DOHH2 (cell line): Measurements from ENCODE around the gene PMVK.

Source experiments
- H3F3A ChIP-seq: fragments of 200-600 bp; sonication (generic), shearing (Covaris generic); 2 replicates; pipeline ENCODE4 v1.6.0; 2016; ENCODE audit warnings: antibody characterized with exemption, mild to moderate bottlenecking; ENCODE audit not compliant: control insufficient read depth, insufficient read depth
- H3K27ac ChIP-seq: fragments of 200-600 bp; sonication (generic); 2 replicates; pipeline ENCODE4 v1.5.1; 2014; ENCODE audit warnings: low read depth, mild to moderate bottlenecking, low read length, moderate library complexity
- H3K27me3 ChIP-seq: fragments of 200-600 bp; sonication (generic); 2 replicates; pipeline ENCODE4 v1.6.1; 2014; ENCODE audit warnings: mild to moderate bottlenecking, low read length, mixed read lengths; ENCODE audit not compliant: control insufficient read depth
- H3K36me3 ChIP-seq: fragments of 200-600 bp; sonication (generic); 2 replicates; pipeline ENCODE4 v1.6.1; 2014; ENCODE audit warnings: mild to moderate bottlenecking, low read length, moderate library complexity, mixed read lengths; ENCODE audit not compliant: control insufficient read depth
- H3K4me1 ChIP-seq: fragments of 200-600 bp; sonication (generic); 2 replicates; pipeline ENCODE4 v1.6.1; 2014; ENCODE audit warnings: mild to moderate bottlenecking, low read length, mixed read lengths; ENCODE audit not compliant: control insufficient read depth
- H3K4me2 ChIP-seq: fragments of 200-600 bp; sonication (generic); 2 replicates; pipeline ENCODE4 v1.6.0; 2014; ENCODE audit warnings: mild to moderate bottlenecking, low read length, moderate library complexity
- H3K4me3 ChIP-seq: fragments of 200-600 bp; sonication (generic); 2 replicates; pipeline ENCODE4 v1.5.1; 2014; ENCODE audit warnings: mild to moderate bottlenecking, low read length, mixed read lengths
- H3K79me2 ChIP-seq: fragments of 200-600 bp; sonication (generic); 2 replicates; pipeline ENCODE4 v1.6.1; 2014; ENCODE audit warnings: mild to moderate bottlenecking, low read length, mixed read lengths; ENCODE audit not compliant: control insufficient read depth
- H3K9me2 ChIP-seq: fragments of 200-600 bp; sonication (generic); replicated peaks from 2 replicates; pipeline ENCODE4 v1.6.1; 2014; ENCODE audit warnings: mild to moderate bottlenecking, low read length, mixed read lengths; ENCODE audit not compliant: control insufficient read depth
- H3K9me3 ChIP-seq: fragments of 200-600 bp; sonication (generic); 2 replicates; pipeline ENCODE4 v1.6.1; 2014; ENCODE audit warnings: antibody characterized with exemption, low read length, mixed read lengths; ENCODE audit not compliant: control insufficient read depth, insufficient read depth
- H4K20me1 ChIP-seq: fragments of 200-600 bp; sonication (generic); 2 replicates; pipeline ENCODE4 v1.6.0; 2014; ENCODE audit warnings: low read depth, mild to moderate bottlenecking, antibody characterized with exemption, low read length, moderate library complexity; ENCODE audit not compliant: control insufficient read depth, insufficient read depth
- CTCF ChIP-seq: fragments of 200-600 bp; sonication (generic); IDR thresholded peaks from one replicate; pipeline ENCODE4 v1.5.1; 2014; ENCODE audit warnings: antibody characterized with exemption, mild to moderate bottlenecking, low read depth, low read length; ENCODE audit not compliant: poor library complexity, severe bottlenecking
- EZH2phosphoT487 ChIP-seq: fragments of 200-600 bp; sonication (generic); IDR thresholded peaks from 2 replicates; pipeline ENCODE4 v1.6.1; 2017; ENCODE audit warnings: borderline replicate concordance, mild to moderate bottlenecking, antibody characterized with exemption, low read length, moderate library complexity, mixed read lengths

Gene PMVK

GRCh38 chr1:154937085-154937987 is 817 bp upstream of the PMVK start:
- TF ChIP-seq CTCF (peak; percentile 48), EZH2phosphoT487 (no peak)
- H3K27me3 ChIP-seq = no peaks in the 10 kb centered on the region
- peaks cover 69% of the 10 kb centered on the region for H3K79me2 ChIP-seq

GRCh38 chr1:154935749-154936554 is 567 bp downstream of the PMVK start:
- no peaks in the 10 kb centered on the region for H3K27me3 ChIP-seq
- TF ChIP-seq CTCF = no peak
- TF ChIP-seq EZH2phosphoT487 = no peak
- H3K9me2 ChIP-seq = no peaks in the 10 kb centered on the region
- peaks cover 12% of the 10 kb centered on the region for H3K36me3 ChIP-seq
- H3K79me2 ChIP-seq = peaks cover 55% of the 10 kb centered on the region
- no peaks in the 10 kb centered on the region for H3K9me3 ChIP-seq
- peak overlapping the region; percentile 97 for H3K27ac ChIP-seq
- H3K4me1 ChIP-seq = peaks cover 51% of the 10 kb centered on the region
- peaks cover 23% of the 10 kb centered on the region for H3F3A ChIP-seq
- H3K4me3 ChIP-seq = peak overlapping the region; percentile 89
- H4K20me1 ChIP-seq = no peaks in the 10 kb centered on the region
- H3K4me2 ChIP-seq = peak overlapping the region; percentile 86

More at GRCh38 chr1:154937085-154937987, 817 bp upstream of the PMVK start:
- Histone ChIP-seq H3K36me3 (peaks cover 10% of the 10 kb centered on the region), H3K9me2 (no peaks in the 10 kb centered on the region), H3K27ac (peak overlapping the region; percentile 97), H3K9me3 (no peaks in the 10 kb centered on the region), H3K4me3 (peak overlapping the region; percentile 89), H3F3A (peaks cover 23% of the 10 kb centered on the region), H3K4me2 (peak overlapping the region; percentile 86), H4K20me1 (no peaks in the 10 kb centered on the region), H3K4me1 (peaks cover 65% of the 10 kb centered on the region)

GRCh38 chr1:154934358-154934948 is 2.1 kb downstream of the PMVK start:
- Histone ChIP-seq H3K79me2 (peaks cover 40% of the 10 kb centered on the region), H3K36me3 (peaks cover 20% of the 10 kb centered on the region), H3F3A (peaks cover 20% of the 10 kb centered on the region), H4K20me1 (no peaks in the 10 kb centered on the region), H3K27ac (no peak overlapping the region), H3K4me3 (no peak overlapping the region), H3K4me2 (no peak overlapping the region), H3K4me1 (peaks cover 36% of the 10 kb centered on the region), H3K9me2 (no peaks in the 10 kb centered on the region), H3K27me3 (no peaks in the 10 kb centered on the region), H3K9me3 (no peaks in the 10 kb centered on the region)
- TF ChIP-seq EZH2phosphoT487 = no peak
- no peak for TF ChIP-seq CTCF
